Retinal pigment epithelial cell (primary cell): Measurements from ENCODE around the gene IPCEF1.
"Not testable (repeated sequence)": the region's sequence is repeated elsewhere in the genome, so short reads cannot be mapped to it uniquely, and the experiment has no call there.

Source experiments
- DNase-seq: peaks from one replicate; pipeline ENCODE4 v3.0.0-alpha.2; 2010; ENCODE audit warnings: low read depth
- H3K4me3 ChIP-seq: 2 replicates; pipeline ENCODE4 v1.5.1; 2011; ENCODE audit warnings: mild to moderate bottlenecking, low read length, control low read depth, moderate library complexity
- TF ChIP-seq, protein P1 (sequence below): conservative IDR thresholded peaks from 2 replicates; pipeline ENCODE4 v1.5.1; 2011; ENCODE audit warnings: low read depth, low read length, control low read depth, inconsistent platforms

Gene IPCEF1

GRCh38 chr6:154319231-154319858, 37.3 kb downstream of the IPCEF1 start:
- no peak for DNase-seq
- TF ChIP-seq, protein P1, sequence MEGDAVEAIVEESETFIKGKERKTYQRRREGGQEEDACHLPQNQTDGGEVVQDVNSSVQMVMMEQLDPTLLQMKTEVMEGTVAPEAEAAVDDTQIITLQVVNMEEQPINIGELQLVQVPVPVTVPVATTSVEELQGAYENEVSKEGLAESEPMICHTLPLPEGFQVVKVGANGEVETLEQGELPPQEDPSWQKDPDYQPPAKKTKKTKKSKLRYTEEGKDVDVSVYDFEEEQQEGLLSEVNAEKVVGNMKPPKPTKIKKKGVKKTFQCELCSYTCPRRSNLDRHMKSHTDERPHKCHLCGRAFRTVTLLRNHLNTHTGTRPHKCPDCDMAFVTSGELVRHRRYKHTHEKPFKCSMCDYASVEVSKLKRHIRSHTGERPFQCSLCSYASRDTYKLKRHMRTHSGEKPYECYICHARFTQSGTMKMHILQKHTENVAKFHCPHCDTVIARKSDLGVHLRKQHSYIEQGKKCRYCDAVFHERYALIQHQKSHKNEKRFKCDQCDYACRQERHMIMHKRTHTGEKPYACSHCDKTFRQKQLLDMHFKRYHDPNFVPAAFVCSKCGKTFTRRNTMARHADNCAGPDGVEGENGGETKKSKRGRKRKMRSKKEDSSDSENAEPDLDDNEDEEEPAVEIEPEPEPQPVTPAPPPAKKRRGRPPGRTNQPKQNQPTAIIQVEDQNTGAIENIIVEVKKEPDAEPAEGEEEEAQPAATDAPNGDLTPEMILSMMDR = no peak
- H3K4me3 ChIP-seq = no peak overlapping the region

DNA sequence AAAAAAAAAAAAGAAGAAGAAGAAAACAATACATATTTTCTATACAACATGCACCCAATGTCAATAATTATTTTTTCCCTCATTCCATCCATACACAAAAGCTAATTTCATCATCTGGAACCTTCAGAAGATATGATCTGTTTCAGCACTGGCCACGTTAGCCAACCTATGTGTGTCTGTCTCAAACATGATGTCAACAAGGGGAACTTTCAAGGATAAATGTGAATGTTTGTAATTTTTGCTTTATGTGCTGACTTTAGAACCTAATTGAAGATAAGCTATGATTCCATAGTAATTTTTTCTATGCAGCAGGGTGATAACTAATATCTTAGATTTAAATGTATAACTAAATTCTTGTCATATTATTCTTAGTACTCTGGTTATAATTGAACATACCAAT, 37.9 kb downstream of the IPCEF1 start:
- H3K4me3 ChIP-seq = no peak overlapping the region
- TF ChIP-seq, protein P1 = no peak
- no peak for DNase-seq

DNA sequence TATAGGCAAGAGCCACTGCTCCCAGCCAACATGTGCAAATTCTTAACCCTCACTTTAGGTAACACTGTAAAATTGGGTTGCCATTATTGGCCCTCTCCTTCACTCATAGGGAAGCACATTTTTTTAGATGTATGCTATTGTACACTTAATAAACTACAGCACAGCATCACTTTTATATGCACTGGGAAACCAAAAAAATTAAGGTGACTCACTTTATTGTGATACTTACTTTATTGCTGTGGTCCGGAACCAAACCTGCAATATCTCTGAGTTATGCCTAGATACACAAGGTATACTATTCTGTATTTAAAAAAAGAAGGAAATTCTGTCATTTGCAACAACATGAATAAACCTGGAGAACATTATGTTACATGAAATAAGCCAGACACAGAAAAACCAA, 40.5 kb downstream of the IPCEF1 start:
- TF ChIP-seq, protein P1 = no peak

DNA sequence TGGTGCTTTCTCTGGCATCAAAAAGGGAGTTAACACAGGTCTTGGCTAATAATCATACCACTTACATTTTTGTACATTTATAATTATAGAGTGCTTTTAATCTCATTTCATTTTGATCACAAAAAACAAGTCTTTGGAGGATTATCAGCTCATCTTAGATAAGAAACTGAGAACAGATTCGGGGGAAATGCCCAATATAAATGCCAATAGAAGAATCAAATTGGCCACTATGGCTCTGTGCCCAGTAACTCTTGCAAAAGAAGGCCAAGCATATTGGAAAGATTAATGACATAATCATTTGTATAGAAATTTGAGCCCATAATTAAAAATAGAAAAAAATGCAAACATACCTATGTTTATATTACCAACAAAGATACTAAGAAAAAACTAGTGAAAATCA, 42.5 kb downstream of the IPCEF1 start:
- TF ChIP-seq, protein P1 = no peak
- H3K4me3 ChIP-seq = no peak overlapping the region
- DNase-seq = no peak

More for the DNA sequence above, 40.5 kb downstream of the IPCEF1 start:
- H3K4me3 ChIP-seq = no peak overlapping the region
- no peak for DNase-seq

DNA sequence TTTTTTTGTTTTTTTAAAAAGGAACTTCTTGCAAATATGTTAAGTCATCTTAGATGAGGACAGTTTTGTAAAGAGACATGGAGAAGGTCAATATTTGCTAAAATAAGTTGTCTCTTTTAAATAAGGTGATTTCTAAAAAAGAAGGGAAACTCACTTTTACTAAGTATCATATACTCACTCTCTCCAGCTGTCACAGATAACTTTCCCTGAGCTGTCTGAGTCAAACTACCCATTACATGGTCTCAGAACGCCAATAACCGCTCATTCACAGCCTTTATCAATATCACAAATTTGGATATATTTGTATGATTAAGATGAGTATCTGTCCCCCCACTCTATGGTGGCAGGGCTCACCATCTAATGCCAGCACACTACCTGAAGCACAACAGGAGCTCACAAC, 47.6 kb downstream of the IPCEF1 start:
- no peak overlapping the region for H3K4me3 ChIP-seq
- TF ChIP-seq, protein P1 = no peak
- no peak for DNase-seq

- DNase-seq = no peak
- TF ChIP-seq, protein P1 = no peak
- H3K4me3 ChIP-seq = no peak overlapping the region
These were observed 48.7 kb downstream of the IPCEF1 start for GRCh38 chr6:154307696-154308425.

DNA sequence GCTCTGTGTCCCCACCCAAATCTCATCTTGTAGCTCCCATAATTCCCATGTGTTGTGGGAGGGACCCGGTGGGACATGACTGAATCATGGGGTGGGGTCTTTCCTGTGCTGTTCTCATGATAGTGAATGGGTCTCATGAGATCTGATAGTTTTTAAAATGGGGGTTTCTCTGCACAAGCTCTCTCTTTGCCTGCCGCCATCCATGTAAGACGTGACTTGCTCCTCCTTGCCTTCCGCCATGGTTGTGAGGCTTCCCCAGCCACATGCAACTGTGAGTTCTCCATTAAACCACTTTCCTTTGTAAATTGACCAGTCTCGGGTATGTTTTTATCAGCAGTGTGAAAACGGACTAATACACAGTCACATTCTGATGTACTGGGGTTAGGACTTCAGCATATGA, 49.5 kb downstream of the IPCEF1 start:
- H3K4me3 ChIP-seq, DNase-seq: not testable (repeated sequence)
